ENCODE measurements around the gene MTERF1. TPM values are rescaled to one million over a fixed set of nuclear protein-coding genes. Genes with fewer than 3 reads are reported as not detected.

The MTERF1 gene
- polyA plus RNA-seq, 1 donor (not counting 4 experiments of a cell fraction or from before 2014, with no cell fraction given), result 18.9 TPM

DNA sequence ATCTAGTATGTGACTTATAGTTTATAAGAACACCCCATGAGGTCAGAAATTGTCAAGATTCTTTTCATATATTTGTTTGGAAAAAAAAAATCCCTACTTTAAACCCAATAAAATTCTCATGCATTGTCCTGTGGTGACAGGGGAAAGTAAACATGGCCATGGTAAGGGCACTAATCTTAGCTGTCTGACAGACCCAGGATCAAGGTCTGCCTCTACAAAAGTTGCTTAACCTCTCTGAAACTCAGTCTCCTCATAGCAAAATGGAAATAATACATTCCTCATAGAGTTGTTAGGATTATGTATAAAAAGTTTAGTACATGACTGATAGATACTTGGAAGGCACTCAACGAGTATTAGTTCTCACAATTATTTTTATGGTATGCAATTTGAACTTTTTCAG lies 37.9 kb upstream of the MTERF1 start:
- dilution Hi-C loops (cut with MboI; ENCODE audit: extremely low pct_ligation_motif_present, low sequenced_read_pairs), result no loop called here
- H4K20me1 ChIP-seq (ENCODE audit: control insufficient read depth, extremely low read depth, insufficient read depth, low read length), result no peaks in the 10 kb centered on the region
- no peak for FAIRE-seq

DNA sequence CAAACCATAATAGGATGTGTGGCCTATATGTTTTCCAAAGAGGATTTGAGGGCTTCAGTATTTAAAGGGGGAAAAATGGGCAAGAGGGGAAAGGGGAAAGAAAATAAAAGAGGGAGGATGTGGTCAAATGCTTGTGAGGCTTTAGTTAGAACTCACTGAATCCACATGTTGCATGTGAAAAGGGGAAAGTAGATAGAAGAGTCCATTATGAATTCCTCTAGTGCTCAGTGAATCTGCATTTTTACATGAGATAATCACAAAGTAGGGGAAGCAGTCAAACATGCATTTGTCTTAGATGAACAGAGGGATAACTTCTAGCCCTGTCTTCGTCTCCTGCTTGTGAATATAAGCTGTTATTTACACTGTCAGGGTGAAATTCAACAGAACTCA lies 35.5 kb upstream of the MTERF1 start:
- FAIRE-seq (no peak), DNase-seq (ENCODE audit: low read depth, low spot score) (no peak)
- Histone ChIP-seq H3K9me3 (ENCODE audit: control insufficient read depth, low read depth, low read length) (no peaks in the 10 kb centered on the region), H2AFZ (ENCODE audit: control insufficient read depth, low read length) (no peak overlapping the region), H3K27me3 (ENCODE audit: control insufficient read depth, extremely low read depth, insufficient read depth, low read length) (no peaks in the 10 kb centered on the region), H3K9ac (ENCODE audit: control insufficient read depth, extremely low read depth, insufficient read depth, low read length) (no peak overlapping the region), H3K27ac (ENCODE audit: control insufficient read depth, insufficient read depth, low read length) (no peak overlapping the region), H3K4me1 (ENCODE audit: control insufficient read depth, extremely low read depth, insufficient read depth, low read length) (no peaks in the 10 kb centered on the region), H3K4me2 (ENCODE audit: control insufficient read depth, extremely low read depth, insufficient read depth, low read depth, low read length) (no peak overlapping the region), H3K4me3 (ENCODE audit: control insufficient read depth in 2 of 3, extremely low read depth in 1 of 3, insufficient read depth in 2 of 3, low read depth in 1 of 3, low read length in 3 of 3) (no peak overlapping the region), H4K20me1 (ENCODE audit: control insufficient read depth, extremely low read depth, insufficient read depth, low read length) (no peaks in the 10 kb centered on the region), H3K36me3 (ENCODE audit: control insufficient read depth in 2 of 2, extremely low read depth in 1 of 2, insufficient read depth in 2 of 2, low read length in 2 of 2) (no peaks in the 10 kb centered on the region), H3K9me1 (ENCODE audit: control insufficient read depth, extremely low read depth, insufficient read depth, low read length) (no peaks in the 10 kb centered on the region), H3K79me2 (ENCODE audit: control insufficient read depth, insufficient read depth, low read length) (no peaks in the 10 kb centered on the region)
- dilution Hi-C loops (cut with MboI; ENCODE audit: extremely low pct_ligation_motif_present, low sequenced_read_pairs), result no loop called here
- TF ChIP-seq, protein P1, sequence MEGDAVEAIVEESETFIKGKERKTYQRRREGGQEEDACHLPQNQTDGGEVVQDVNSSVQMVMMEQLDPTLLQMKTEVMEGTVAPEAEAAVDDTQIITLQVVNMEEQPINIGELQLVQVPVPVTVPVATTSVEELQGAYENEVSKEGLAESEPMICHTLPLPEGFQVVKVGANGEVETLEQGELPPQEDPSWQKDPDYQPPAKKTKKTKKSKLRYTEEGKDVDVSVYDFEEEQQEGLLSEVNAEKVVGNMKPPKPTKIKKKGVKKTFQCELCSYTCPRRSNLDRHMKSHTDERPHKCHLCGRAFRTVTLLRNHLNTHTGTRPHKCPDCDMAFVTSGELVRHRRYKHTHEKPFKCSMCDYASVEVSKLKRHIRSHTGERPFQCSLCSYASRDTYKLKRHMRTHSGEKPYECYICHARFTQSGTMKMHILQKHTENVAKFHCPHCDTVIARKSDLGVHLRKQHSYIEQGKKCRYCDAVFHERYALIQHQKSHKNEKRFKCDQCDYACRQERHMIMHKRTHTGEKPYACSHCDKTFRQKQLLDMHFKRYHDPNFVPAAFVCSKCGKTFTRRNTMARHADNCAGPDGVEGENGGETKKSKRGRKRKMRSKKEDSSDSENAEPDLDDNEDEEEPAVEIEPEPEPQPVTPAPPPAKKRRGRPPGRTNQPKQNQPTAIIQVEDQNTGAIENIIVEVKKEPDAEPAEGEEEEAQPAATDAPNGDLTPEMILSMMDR (optimal IDR thresholded peaks at IDR 0.05 in 1 of 3, IDR thresholded peaks at IDR 0.05 in 1 of 3, conservative IDR thresholded peaks at IDR 0.05 in 1 of 3; ENCODE audit: extremely low read depth in 1 of 3, insufficient read depth in 2 of 3, low read length in 3 of 3), result no peak
- no peak for TF ChIP-seq EZH2 (IDR thresholded peaks at IDR 0.05; ENCODE audit: low read length)

More for the DNA sequence above, 37.9 kb upstream of the MTERF1 start:
- Histone ChIP-seq H3K36me3 (ENCODE audit: control insufficient read depth in 2 of 2, extremely low read depth in 1 of 2, insufficient read depth in 2 of 2, low read length in 2 of 2) (no peaks in the 10 kb centered on the region), H3K9me3 (ENCODE audit: control insufficient read depth, low read depth, low read length) (no peaks in the 10 kb centered on the region), H3K4me2 (ENCODE audit: control insufficient read depth, extremely low read depth, insufficient read depth, low read depth, low read length) (no peak overlapping the region), H3K27ac (ENCODE audit: control insufficient read depth, insufficient read depth, low read length) (no peak overlapping the region), H3K27me3 (ENCODE audit: control insufficient read depth, extremely low read depth, insufficient read depth, low read length) (no peaks in the 10 kb centered on the region), H3K4me3 (ENCODE audit: control insufficient read depth in 2 of 3, extremely low read depth in 1 of 3, insufficient read depth in 2 of 3, low read depth in 1 of 3, low read length in 3 of 3) (no peak overlapping the region), H3K4me1 (ENCODE audit: control insufficient read depth, extremely low read depth, insufficient read depth, low read length) (no peaks in the 10 kb centered on the region), H3K9me1 (ENCODE audit: control insufficient read depth, extremely low read depth, insufficient read depth, low read length) (no peaks in the 10 kb centered on the region), H3K79me2 (ENCODE audit: control insufficient read depth, insufficient read depth, low read length) (no peaks in the 10 kb centered on the region), H2AFZ (ENCODE audit: control insufficient read depth, low read length) (no peak overlapping the region), H3K9ac (ENCODE audit: control insufficient read depth, extremely low read depth, insufficient read depth, low read length) (no peak overlapping the region)
- TF ChIP-seq EZH2 (IDR thresholded peaks at IDR 0.05; ENCODE audit: low read length), result no peak
- TF ChIP-seq, protein P1 (optimal IDR thresholded peaks at IDR 0.05 in 1 of 3, IDR thresholded peaks at IDR 0.05 in 1 of 3, conservative IDR thresholded peaks at IDR 0.05 in 1 of 3; ENCODE audit: extremely low read depth in 1 of 3, insufficient read depth in 2 of 3, low read length in 3 of 3), result no peak
- DNase-seq (ENCODE audit: low read depth, low spot score), result no peak
